PFSK-1 (cell line): ENCODE measurements around the gene GPR26.

Experiments
- REST ChIP-seq, 2 experiments: IDR thresholded peaks; 2 replicates each; pipeline versions ENCODE4 v1.6.1 to v1.8.0; 2011 to 2012; ENCODE audit warnings: low read depth in 2 of 2, low read length in 2 of 2, control low read depth in 1 of 2, inconsistent platforms in 1 of 2, mild to moderate bottlenecking in 1 of 2, moderate library complexity in 1 of 2; ENCODE audit not compliant: insufficient read depth in 1 of 2
- SIN3A ChIP-seq: IDR thresholded peaks from 2 replicates; pipeline ENCODE4 v1.6.1; 2012; ENCODE audit warnings: mild to moderate bottlenecking, low read length, moderate library complexity, borderline replicate concordance; ENCODE audit not compliant: insufficient read depth
- TAF1 ChIP-seq: IDR thresholded peaks from 2 replicates; pipeline ENCODE4 v1.6.1; 2012; ENCODE audit warnings: low read length, control low read depth, borderline replicate concordance; ENCODE audit not compliant: insufficient read depth

- TF ChIP-seq SIN3A, result no peak
- TF ChIP-seq REST (IDR thresholded peaks at IDR 0.05; ENCODE audit: insufficient read depth in 1 of 2, low read depth in 2 of 2, low read length in 2 of 2), result no peak
- TF ChIP-seq TAF1, result no peak
Measured at GRCh38 chr10:123704812-123705211, 38.7 kb downstream of the GPR26 start.
